ENCODE measurements around the gene GABPB1. TPM values are rescaled to one million over a fixed set of nuclear protein-coding genes. Genes with fewer than 3 reads are reported as not detected.

Gene GABPB1
- total RNA-seq, 1 donor from 2014 or later, result 53.8 TPM

DNA sequence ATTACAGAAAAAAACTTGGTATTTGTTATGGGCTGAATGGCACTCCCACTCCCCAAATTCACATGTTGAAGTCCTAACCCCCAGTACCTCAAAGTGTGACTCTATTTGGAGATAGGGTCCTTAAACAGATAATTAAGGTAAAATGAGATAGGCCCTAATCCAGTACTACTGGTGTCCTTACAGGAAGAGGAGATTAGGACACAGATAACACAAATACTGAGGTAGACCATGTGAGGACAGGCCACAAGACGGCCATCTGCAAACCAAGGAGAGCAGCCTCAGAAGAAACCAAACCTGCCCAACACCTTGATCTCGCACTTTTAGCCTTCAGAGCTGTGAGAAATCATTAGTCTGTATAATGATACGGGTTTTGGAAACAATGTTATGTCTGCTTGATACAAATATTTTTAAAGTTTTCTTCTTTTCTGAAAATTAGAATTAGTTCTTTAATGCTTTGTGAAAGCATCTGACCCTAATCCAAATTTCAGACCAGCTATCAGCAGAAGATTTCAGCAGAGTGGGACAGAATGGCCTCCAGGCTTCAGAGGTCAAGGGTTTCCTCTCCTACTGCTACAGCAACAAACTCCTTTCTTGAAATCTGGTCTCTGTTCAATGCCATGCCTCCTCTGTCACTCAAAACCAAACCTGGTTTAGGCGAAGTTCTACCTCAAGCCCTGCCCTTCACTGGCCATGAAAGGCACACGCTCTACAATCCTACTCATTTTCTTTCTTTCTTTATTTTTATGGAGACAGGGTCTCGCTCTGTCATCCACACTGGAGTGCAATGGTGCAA is 67.5 kb downstream of the GABPB1 start:
- DNase-seq (ENCODE audit: low spot score in 2 of 2) (no peak), FAIRE-seq (no peak)

GRCh38 chr15:50281427-50281826 is 73.6 kb downstream of the GABPB1 start:
- DNase-seq (ENCODE audit: low spot score in 2 of 2) (no peak), FAIRE-seq (no peak)

DNA sequence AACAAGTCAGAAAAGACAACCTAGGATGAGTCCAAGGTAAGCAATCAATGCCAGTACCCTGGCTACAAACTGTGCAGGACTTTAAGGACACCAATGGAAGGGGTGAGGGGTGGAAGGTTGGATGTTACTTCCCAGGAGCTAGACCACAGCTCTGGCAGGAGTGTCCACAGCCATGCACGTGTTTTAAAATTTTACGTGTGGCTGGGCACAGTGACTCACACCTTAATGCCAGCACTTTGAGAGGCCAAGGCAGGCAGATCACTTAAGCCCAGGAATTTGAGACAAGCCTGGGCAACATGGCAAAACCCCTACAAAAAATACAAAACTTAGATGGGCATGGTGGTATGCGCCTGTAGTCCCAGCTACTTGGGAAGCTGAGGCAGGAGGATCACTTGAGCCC is 74.7 kb downstream of the GABPB1 start:
- FAIRE-seq, result no peak
- DNase-seq (ENCODE audit: low spot score in 2 of 2), result no peak

GRCh38 chr15:50278496-50278895 is 76.5 kb downstream of the GABPB1 start:
- FAIRE-seq (no peak), DNase-seq (ENCODE audit: low spot score in 2 of 2) (no peak)

GRCh38 chr15:50277370-50277769 is 77.6 kb downstream of the GABPB1 start:
- DNase-seq (ENCODE audit: low spot score in 2 of 2) (no peak), FAIRE-seq (no peak)

GRCh38 chr15:50275908-50276307 is 79.1 kb downstream of the GABPB1 start:
- no peak for FAIRE-seq
- no peak for DNase-seq (ENCODE audit: low spot score in 2 of 2)

- DNase-seq (ENCODE audit: low spot score in 2 of 2) (no peak), FAIRE-seq (no peak)
Measured at GRCh38 chr15:50275091-50275490, 79.9 kb downstream of the GABPB1 start.

DNA sequence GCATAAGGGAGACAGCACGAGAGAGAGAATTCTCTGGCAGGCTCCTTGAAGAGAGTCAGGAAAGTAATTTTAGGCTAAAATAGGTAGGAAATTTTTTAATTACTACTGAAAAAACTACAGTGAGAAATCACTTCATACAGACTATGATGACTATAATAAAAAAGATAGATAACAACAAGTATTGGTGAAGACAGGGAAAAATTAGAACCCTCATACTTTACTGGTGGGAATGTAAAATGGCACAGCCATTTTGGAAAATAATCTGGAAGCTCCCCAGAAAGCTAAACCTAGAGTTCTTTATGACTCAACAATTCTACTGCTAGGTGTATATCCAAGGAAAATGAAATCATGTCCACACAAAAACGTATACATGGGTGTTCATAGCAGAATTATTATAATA is 87.4 kb downstream of the GABPB1 start:
- no peak for FAIRE-seq
- DNase-seq (ENCODE audit: low spot score in 2 of 2), result no peak

DNA sequence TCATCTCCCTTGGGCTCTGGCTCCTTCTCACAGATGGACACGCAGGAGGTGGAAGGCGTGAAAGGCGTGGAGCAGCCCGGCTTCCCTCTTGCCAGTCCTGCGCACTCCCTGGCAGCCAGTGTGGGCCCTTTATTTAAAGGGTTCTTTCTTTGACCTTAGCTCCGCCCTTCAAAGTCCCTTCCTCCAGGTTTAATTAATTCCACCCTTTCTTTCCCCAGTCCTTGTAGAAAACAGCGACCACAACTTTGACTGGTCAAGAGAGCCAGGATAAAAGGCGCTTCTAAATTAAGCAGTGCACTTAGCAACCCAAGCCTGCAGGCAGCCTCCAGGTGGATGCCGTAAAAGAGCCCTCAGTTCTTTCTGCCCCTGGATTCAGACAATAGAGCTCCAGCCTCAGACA is 89.4 kb downstream of the GABPB1 start, which contains the start of gene HDC:
Gene HDC, minus strand, starts transcription at position 107 of the 400 bp plus-strand sequence. Its CDS starts 103 bp downstream, at position 4.
- DNase-seq (ENCODE audit: low spot score in 2 of 2), result no peak

DNA sequence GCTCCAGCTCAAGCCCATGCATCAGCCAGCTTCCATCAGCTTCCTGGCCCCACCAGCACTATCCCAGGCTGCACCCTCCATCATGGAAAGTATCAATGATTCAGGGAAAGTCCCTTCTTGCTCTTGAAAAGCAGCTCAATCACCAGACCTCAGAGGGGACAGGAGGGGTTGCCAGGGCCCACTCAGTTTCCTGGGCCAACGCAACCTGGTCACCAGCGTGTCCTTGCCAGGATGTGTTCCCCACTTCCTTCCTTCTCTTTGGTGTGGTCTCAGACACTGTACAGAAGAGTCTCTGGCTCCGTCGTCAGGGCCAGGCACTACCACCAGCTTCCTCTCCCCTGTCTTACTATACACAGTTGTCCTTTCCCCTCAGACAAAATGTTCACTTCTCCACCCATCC is 92.5 kb downstream of the GABPB1 start:
- FAIRE-seq (no peak), DNase-seq (ENCODE audit: low spot score in 2 of 2) (no peak)

More for the DNA sequence above, 89.4 kb downstream of the GABPB1 start, which contains the start of gene HDC:
- no peak for FAIRE-seq

GRCh38 chr15:50261981-50262380 is 93.0 kb downstream of the GABPB1 start:
- FAIRE-seq (no peak), DNase-seq (ENCODE audit: low spot score in 2 of 2) (no peak)

- DNase-seq (ENCODE audit: low spot score in 2 of 2) (no peak), FAIRE-seq (no peak)
Measured at GRCh38 chr15:50260969-50261496, 94.0 kb downstream of the GABPB1 start.

- no peak for DNase-seq (ENCODE audit: low spot score in 2 of 2)
- FAIRE-seq, result no peak
Measured at GRCh38 chr15:50259276-50259675, 95.7 kb downstream of the GABPB1 start.

- FAIRE-seq (no peak), DNase-seq (ENCODE audit: low spot score in 2 of 2) (no peak)
Measured at GRCh38 chr15:50257924-50258323, 97.1 kb downstream of the GABPB1 start.

- FAIRE-seq, result no peak
- no peak for DNase-seq (ENCODE audit: low spot score in 2 of 2)
Measured at GRCh38 chr15:50257332-50257731, 97.7 kb downstream of the GABPB1 start.

GRCh38 chr15:50256188-50257041 is 98.6 kb downstream of the GABPB1 start:
- no peak for FAIRE-seq

GRCh38 chr15:50252556-50252955 is 102.4 kb downstream of the GABPB1 start:
- no peak for FAIRE-seq
- no peak for DNase-seq (ENCODE audit: low spot score in 2 of 2)

More at GRCh38 chr15:50256188-50257041, 98.6 kb downstream of the GABPB1 start:
- DNase-seq (ENCODE audit: low spot score in 2 of 2), result no peak

DNA sequence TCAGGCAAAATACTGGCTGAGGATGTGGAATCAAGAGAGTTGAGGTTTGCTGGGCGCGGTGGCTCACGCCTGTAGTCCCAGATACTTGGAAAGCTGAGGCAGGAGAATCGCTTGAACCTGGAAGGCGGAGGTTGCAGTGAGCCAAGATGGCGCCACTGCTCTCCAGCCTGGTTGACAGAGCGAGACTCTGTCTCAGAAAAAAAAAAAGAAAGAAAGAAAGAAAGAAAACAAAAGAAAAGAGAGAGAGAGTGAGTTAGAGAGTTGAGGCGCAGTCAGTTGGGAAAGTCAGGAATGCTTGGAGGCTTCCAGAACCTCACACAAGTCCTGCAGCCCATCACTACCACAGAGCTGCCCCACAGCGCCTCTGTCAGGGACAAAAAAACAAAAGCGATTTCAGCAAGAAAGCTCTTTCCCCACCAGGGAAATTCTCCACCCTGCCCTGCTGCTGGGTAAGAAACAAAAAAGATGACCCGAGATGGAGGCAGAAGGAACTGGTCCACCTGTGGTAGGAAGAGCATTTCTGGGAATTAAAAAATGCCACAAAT is 103.3 kb downstream of the GABPB1 start:
- DNase-seq (ENCODE audit: low spot score in 2 of 2) (no peak), FAIRE-seq (no peak)

DNA sequence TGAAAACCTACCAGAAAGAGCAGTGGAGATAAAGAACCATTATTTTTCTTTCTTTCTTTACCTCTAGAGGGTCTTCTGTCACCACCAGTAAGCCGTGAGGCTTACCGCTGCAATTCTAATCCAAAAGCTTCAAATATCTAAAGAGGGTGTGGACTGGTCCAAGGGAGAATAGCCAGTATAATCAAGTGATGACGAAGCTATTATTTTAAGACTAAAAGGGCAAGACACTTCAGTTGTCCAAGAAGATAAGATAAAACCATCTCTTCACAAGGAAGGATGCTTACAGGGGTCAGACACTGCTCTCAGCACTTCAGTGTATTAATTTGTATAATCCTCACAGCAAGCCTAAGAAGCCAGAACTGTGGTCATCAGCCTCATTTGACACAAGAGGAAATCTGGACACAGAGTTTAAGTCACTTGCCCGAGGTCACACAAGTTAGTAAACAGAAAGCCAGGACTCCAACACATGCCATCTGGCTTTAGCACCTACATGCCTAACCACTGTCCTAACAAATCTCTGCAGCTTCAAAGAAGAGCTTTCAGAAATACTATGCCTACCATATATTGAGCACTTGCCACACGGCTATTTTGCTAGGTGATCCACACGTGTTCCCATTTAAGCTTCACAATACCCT is 104.1 kb downstream of the GABPB1 start:
- DNase-seq (ENCODE audit: low spot score in 2 of 2) (no peak), FAIRE-seq (no peak)

GRCh38 chr15:50249704-50250103 is 105.3 kb downstream of the GABPB1 start:
- DNase-seq (ENCODE audit: low spot score in 2 of 2) (no peak), FAIRE-seq (no peak)

All from frontal cortex (tissue), 4 donors.